Body of pancreas (tissue), 4 donors: Measurements from ENCODE around the gene ANKRD34A.

Experiments used
- POLR2A ChIP-seq, 3 donors: fragments of 450-650 bp; IDR thresholded peaks; one replicate each; pipeline ENCODE4 v1.6.1; 2016; ENCODE audit warnings: antibody characterized with exemption in 3 of 3, mild to moderate bottlenecking in 2 of 3
- TF ChIP-seq, protein P1 (sequence below), 7 experiments: fragments of 450-650 bp in 4 of 7; fragments of 200-600 bp in 3 of 7; sonication (generic) in 3 of 7; IDR thresholded peaks; one replicate each; pipeline ENCODE4 v1.5.1; 2016 to 2019; ENCODE audit warnings: antibody characterized with exemption in 7 of 7

DNA sequence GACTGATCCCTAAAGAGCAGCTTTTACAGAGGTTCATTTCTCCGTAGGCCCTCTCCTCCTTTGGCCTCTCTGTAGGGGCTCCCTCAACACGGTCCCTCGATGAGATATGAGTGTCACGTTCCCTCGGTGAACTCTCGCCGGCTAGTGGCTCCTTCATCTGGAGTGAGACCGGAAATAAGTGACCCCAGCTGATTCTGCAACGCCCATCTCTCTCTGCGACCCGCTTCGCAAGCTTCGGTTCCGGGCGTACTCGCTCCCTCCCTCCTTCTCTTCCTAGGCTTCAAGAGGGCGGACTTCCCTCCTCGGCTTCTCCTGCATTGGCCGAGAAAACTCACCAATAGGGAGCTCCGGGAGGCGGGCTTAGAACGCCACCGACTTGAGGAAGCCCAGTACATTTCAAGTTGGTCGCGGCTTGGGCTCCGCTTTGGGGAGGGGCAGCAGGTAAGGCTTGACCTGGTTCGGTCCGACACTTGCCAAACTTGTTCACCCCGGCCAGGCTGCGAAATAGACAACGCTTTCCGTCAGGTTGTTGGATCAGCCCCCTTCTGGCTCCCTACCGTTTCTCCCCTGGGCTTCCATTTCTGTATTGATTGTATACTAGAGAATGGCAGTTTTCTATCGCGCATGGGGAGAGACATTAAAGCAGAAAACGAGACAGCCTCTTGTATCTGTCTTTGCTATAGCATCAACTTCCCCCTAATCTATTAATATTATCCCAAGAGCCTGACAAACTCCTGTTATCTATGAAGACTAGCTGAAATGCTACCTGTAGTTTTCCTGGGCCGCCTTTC is at the start of gene ANKRD34A, which contains the start of gene POLR3GL:
- TF ChIP-seq, protein P1, sequence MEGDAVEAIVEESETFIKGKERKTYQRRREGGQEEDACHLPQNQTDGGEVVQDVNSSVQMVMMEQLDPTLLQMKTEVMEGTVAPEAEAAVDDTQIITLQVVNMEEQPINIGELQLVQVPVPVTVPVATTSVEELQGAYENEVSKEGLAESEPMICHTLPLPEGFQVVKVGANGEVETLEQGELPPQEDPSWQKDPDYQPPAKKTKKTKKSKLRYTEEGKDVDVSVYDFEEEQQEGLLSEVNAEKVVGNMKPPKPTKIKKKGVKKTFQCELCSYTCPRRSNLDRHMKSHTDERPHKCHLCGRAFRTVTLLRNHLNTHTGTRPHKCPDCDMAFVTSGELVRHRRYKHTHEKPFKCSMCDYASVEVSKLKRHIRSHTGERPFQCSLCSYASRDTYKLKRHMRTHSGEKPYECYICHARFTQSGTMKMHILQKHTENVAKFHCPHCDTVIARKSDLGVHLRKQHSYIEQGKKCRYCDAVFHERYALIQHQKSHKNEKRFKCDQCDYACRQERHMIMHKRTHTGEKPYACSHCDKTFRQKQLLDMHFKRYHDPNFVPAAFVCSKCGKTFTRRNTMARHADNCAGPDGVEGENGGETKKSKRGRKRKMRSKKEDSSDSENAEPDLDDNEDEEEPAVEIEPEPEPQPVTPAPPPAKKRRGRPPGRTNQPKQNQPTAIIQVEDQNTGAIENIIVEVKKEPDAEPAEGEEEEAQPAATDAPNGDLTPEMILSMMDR (IDR thresholded peaks at IDR 0.05), result peak in 1 of 7 experiments; percentile 20
- TF ChIP-seq POLR2A (IDR thresholded peaks at IDR 0.05), result peak; percentile 69 to 91 (median 89)
